K562 (cell line): ENCODE measurements around the gene RNF224. TPM values are rescaled to one million over a fixed set of nuclear protein-coding genes. Genes with fewer than 3 reads are reported as not detected.

Experiments used
- ATAC-seq: fragments of 200-7000 bp; cut with Tn5 transposase; 3 replicates; pipeline ENCODE4 v1.9.1; 2020; ENCODE audit warnings: moderate library complexity
- BruUV-seq: library from RNA; stranded (reverse); fragments of 400-500 nt; replicated peaks from 2 replicates; lab custom pipeline; 2021; lab: Mats Ljungman, UMichigan
- CTCF ChIA-PET: fragments of 300-600 bp; formaldehyde crosslinking; extraction: SDS; loops from one replicate; lab custom pipeline; 2021; ENCODE audit warnings: low intra/inter-chr PET ratio; lab: Yijun Ruan, JAX
- POLR2A ChIA-PET: fragments of 300-600, 350-650 bp; sonication (Branson Sonifier 250); formaldehyde crosslinking; extraction: SDS; loops from one replicate; lab custom pipeline; 2021; ENCODE audit warnings: antibody characterized with exemption, inconsistent platforms; lab: Yijun Ruan, JAX
- DNase-seq, 4 experiments: peaks; one replicate each; pipeline versions ENCODE4 v3.0.0 to v3.0.0-alpha.2; 2011 to 2018; ENCODE audit warnings: low spot score in 3 of 4, mixed read lengths in 3 of 4; ENCODE audit errors: extremely low read depth in 1 of 4
- FAIRE-seq: peaks from 2 replicates; lab custom pipeline; 2011; peaks lifted over from hg19 to GRCh38; lab: Jason Lieb, UNC
- H2AFZ ChIP-seq: 2 replicates; pipeline ENCODE4 v1.6.0; 2011; ENCODE audit warnings: low read depth, low read length, control low read depth, inconsistent platforms
- H3K27ac ChIP-seq: fragments of 200-600 bp; 3 replicates; pipeline ENCODE4 v1.8.0; 2011; ENCODE audit warnings: low read depth, mild to moderate bottlenecking, control low read depth, inconsistent platforms, low read length, moderate library complexity, mixed read lengths; ENCODE audit errors: extremely low read depth
- H3K27me3 ChIP-seq, 2 experiments: fragments of 300-600 bp in 1 of 2; 2 replicates in 1 of 2; 3 replicates in 1 of 2; pipeline versions ENCODE4 v1.6.0 to v1.8.0; 2011; ENCODE audit warnings: inconsistent platforms in 2 of 2, low read length in 2 of 2, mild to moderate bottlenecking in 1 of 2, mixed read lengths in 1 of 2, moderate library complexity in 1 of 2; ENCODE audit not compliant: control insufficient read depth in 2 of 2, insufficient read depth in 2 of 2
- H3K36me3 ChIP-seq: fragments of 300-600 bp; 3 replicates; pipeline ENCODE4 v1.8.0; 2011; ENCODE audit warnings: mild to moderate bottlenecking, low read length, inconsistent platforms; ENCODE audit not compliant: control insufficient read depth, insufficient read depth
- H3K4me1 ChIP-seq, 2 experiments: fragments of 200-600 bp in 1 of 2; replicated peaks in 1 of 2; 2 replicates in 1 of 2; 3 replicates in 1 of 2; pipeline versions ENCODE4 v1.5.1 to v1.8.0; 2011; ENCODE audit warnings: inconsistent platforms in 2 of 2, low read length in 2 of 2, mild to moderate bottlenecking in 1 of 2, mixed read lengths in 1 of 2, moderate library complexity in 1 of 2; ENCODE audit not compliant: control insufficient read depth in 2 of 2, insufficient read depth in 2 of 2
- H3K4me2 ChIP-seq: 2 replicates; pipeline ENCODE4 v1.6.1; 2011; ENCODE audit warnings: low read length, control low read depth, inconsistent platforms, mixed read lengths; ENCODE audit not compliant: insufficient read depth
- H3K4me3 ChIP-seq: fragments of 200-600 bp; sonication (generic), shearing (Covaris generic); 2 replicates; pipeline ENCODE4 v1.5.1; 2016; ENCODE audit warnings: control low read depth, inconsistent platforms
- H3K79me2 ChIP-seq: fragments of 200-600 bp; 3 replicates; pipeline ENCODE4 v1.8.0; 2011; ENCODE audit warnings: low read length, inconsistent platforms; ENCODE audit not compliant: control insufficient read depth, insufficient read depth
- H3K9ac ChIP-seq, 2 experiments: 2 replicates each; pipeline versions ENCODE4 v1.6.0 to v1.6.1; 2011; ENCODE audit warnings: low read depth in 2 of 2, low read length in 2 of 2, control low read depth in 1 of 2, inconsistent platforms in 1 of 2, mild to moderate bottlenecking in 1 of 2, mixed read lengths in 1 of 2; ENCODE audit not compliant: insufficient read depth in 1 of 2
- H3K9me1 ChIP-seq: one replicate; pipeline ENCODE4 v1.6.0; 2011; ENCODE audit warnings: inconsistent platforms, mild to moderate bottlenecking, low read length, moderate library complexity; ENCODE audit not compliant: control insufficient read depth, insufficient read depth
- H3K9me3 ChIP-seq: replicated peaks from 2 replicates; pipeline ENCODE4 v1.5.1; 2011; ENCODE audit warnings: low read depth, low read length, inconsistent platforms; ENCODE audit not compliant: control insufficient read depth, insufficient read depth
- H4K20me1 ChIP-seq: replicated peaks from 2 replicates; pipeline ENCODE4 v1.6.1; 2011; ENCODE audit warnings: low read length, inconsistent platforms, mixed read lengths; ENCODE audit not compliant: control insufficient read depth, insufficient read depth
- ETV1 ChIP-seq: fragments of 450-650 bp; conservative IDR thresholded peaks from 2 replicates; pipeline ENCODE4 v1.6.1; 2016; ENCODE audit warnings: missing genetic modification characterization, control low read depth, low read depth, missing compliant biosample characterization
- NR2C1 ChIP-seq, 2 experiments: fragments of 450-650 bp; IDR thresholded peaks; 2 replicates each; pipeline ENCODE4 v1.6.1; 2017; ENCODE audit warnings: mild to moderate bottlenecking in 2 of 2, antibody characterized with exemption in 1 of 2, inconsistent platforms in 1 of 2, missing compliant biosample characterization in 1 of 2, missing genetic modification characterization in 1 of 2
- NR2C2 ChIP-seq, 2 experiments: fragments of 200-800 bp in 1 of 2; sonication (Bioruptor generic) in 1 of 2; sonication (generic) in 1 of 2; formaldehyde crosslinking in 1 of 2; IDR thresholded peaks; 2 replicates each; pipeline versions ENCODE4 v1.6.1 to v1.8.0; 2016 to 2022; ENCODE audit warnings: mild to moderate bottlenecking in 1 of 2, missing compliant biosample characterization in 1 of 2, missing genetic modification characterization in 1 of 2, missing genetic modification reagents in 1 of 2
- WGBS: fragments of 100-300 bp; shearing (Covaris generic); methylation state at CpG from one replicate; pipeline ENCODE4 v1.1.6; 2016; ENCODE audit warnings: low coverage, mixed read lengths; ENCODE audit not compliant: insufficient coverage; ENCODE audit errors: missing lambda C conversion rate; 5-methylcytosine and 5-hydroxymethylcytosine counted together
- in situ Hi-C: fragments of 300-500 bp; cut with MboI; formaldehyde crosslinking; loops from 4 replicates; pipeline ENCODE4 v1.15.0; 2018; ENCODE audit warnings: inconsistent platforms, mixed read lengths
- intact Hi-C: fragments of 100-400 bp; cut with micrococcal nuclease; formaldehyde crosslinking; loops from 2 replicates; pipeline ENCODE4 v1.14.2; 2022
- polyA plus RNA-seq, 8 experiments: library from polyadenylated mRNA; depleted of rRNA in 4 of 8; stranded (reverse) in 5 of 8; unstranded in 3 of 8; fragments of >200 nt; fragmentation: Nextera tagmentation in 2 of 8; fragmentation: Illumina TruSeq in 1 of 8; extraction: Ambion mirVana in 2 of 8; extraction: Trizol in 1 of 8; gene quantifications; 2 replicates each; pipeline versions ENCODE4 v1.2.1 to v1.2.3, GENCODE V29; 2011 to 2014; ENCODE audit warnings: inconsistent platforms in 1 of 8, missing spikeins in 1 of 8
- total RNA-seq, 7 experiments: library from RNA; depleted of rRNA in 6 of 7; stranded (reverse); fragments of >200 nt in 6 of 7; fragmentation: Illumina TruSeq in 2 of 7; extraction: Trizol in 2 of 7; gene quantifications; 2 replicates each; pipeline versions ENCODE4 v1.2.1 to v1.2.3, GENCODE V29; 2011 to 2021; ENCODE audit warnings: low replicate concordance in 1 of 7

Gene RNF224
- total and polyA plus RNA-seq, 9 of the 15 experiments (the other 6 are each of a cell fraction or from before 2014, with no cell fraction given), result not detected

DNA sequence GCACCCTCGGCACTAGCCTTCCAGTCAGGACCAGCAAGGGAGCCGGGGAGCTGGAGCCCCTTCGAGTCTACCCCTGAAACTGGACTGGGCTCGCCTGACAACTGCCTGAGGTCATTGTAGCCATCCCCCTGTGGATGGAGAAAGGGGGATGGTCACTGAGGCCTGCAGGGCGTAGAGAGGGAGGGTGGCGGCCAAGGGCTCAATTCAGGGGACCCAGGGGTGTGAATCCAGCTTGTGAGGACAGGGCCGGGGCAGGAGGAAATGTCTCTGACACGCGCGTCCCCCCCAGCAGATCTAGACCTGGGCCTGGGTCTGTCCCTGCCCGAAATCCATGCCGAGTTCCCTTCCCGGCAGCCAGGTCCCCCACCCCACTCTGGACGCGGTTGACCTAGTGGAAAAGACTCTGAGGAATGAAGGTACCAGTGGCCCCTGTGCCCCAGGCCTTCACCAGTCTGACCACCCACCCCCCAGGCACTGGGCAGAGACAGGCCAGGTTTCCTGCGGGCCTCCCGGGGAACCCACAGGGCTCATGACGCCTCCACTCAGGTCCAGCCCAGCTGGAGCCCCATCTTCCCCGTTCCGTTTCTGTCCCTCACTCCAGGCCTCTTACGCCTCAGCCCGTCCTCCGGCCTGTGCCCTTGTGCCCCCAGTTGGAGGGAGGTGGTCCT, 4.2 kb downstream of the RNF224 start:
- ATAC-seq (no peak), FAIRE-seq (no peak)
- WGBS, result 74% methylated on average over 17 of the region's 23 CpGs
- Histone ChIP-seq H3K9me3 (no peaks in the 10 kb centered on the region), H3K4me1 (peaks cover 18 to 100% of the 10 kb centered on the region in 2 experiments), H3K36me3 (no peaks in the 10 kb centered on the region), H3K9ac (peak overlapping the region in 1 of 2 experiments; percentile 63; a peak in 1 of 4 replicates), H4K20me1 (no peaks in the 10 kb centered on the region), H3K27me3 (no peaks in the 10 kb centered on the region), H3K9me1 (peaks cover 4% of the 10 kb centered on the region)
- CTCF ChIA-PET, result no interaction called here
- in situ Hi-C loops, result loop anchor here (25.0 kb wide), 1 partner anchor 444 kb away; the partner anchor contains the start of genes CCDC183 and TMEM141
- no TSS peak for BruUV-seq
- TF ChIP-seq NR2C1 (IDR thresholded peaks at IDR 0.05) (peak; percentile 68; the same call in 1 of the 2 replicates), NR2C1 (tag; IDR thresholded peaks at IDR 0.05) (peak; percentile 71), NR2C2 (CRISPR knock-in tag; IDR thresholded peaks at IDR 0.05) (0 out of 2 replicates have a peak, but pooled peaks have one; percentile 53), NR2C2 (tag; IDR thresholded peaks at IDR 0.05) (peak; percentile 51; the same call in 1 of the 2 replicates), ETV1 (tag) (no peak)
- TF ChIP-seq, all 486 proteins: peak for 2
- Histone ChIP-seq H3K4me3 (no peak overlapping the region), H2AFZ (no peak overlapping the region), H3K27ac (no peak overlapping the region), H3K79me2 (no peaks in the 10 kb centered on the region), H3K4me2 (no peak overlapping the region)
- intact Hi-C loops, result no loop called here
- POLR2A ChIA-PET, result interaction anchor here (0.6 kb wide), 2 partner anchors 383 to 730 kb away, joined by 3 read pairs; no protein-coding TSS in a partner anchor
- no peak for DNase-seq
